ENCODE results near the gene HSCB.
"Not testable (repeated sequence)": the region's sequence is repeated elsewhere in the genome, so short reads cannot be mapped to it uniquely, and the experiment has no call there.

The HSCB gene

GRCh38 chr22:28741785-28742561 is at the start of gene HSCB, which contains the start of gene CHEK2:
Gene HSCB (plus strand): TSS chr22:28742039. CDS start chr22:28742096, 57 bp downstream.
Gene CHEK2 (minus strand): TSS chr22:28741820. CDS start chr22:28734721, 7,099 bp downstream.
- DNase-seq: peak; percentile 98

- DNase-seq: not testable (repeated sequence)
Observed at GRCh38 chr22:28693041-28693760, 48.6 kb upstream of the HSCB start.

- DNase-seq: no peak
Observed at GRCh38 chr22:28702891-28703290, 38.9 kb upstream of the HSCB start.

GRCh38 chr22:28703436-28703835 is 38.4 kb upstream of the HSCB start:
- DNase-seq: no peak

GRCh38 chr22:28706845-28707244 is 35.0 kb upstream of the HSCB start:
- DNase-seq: no peak

- no peak for DNase-seq
Observed at GRCh38 chr22:28710107-28710506, 31.7 kb upstream of the HSCB start.

GRCh38 chr22:28710576-28711191 is 31.2 kb upstream of the HSCB start:
- DNase-seq: no peak

GRCh38 chr22:28711341-28711740 is 30.5 kb upstream of the HSCB start:
- DNase-seq: no peak

- no peak for DNase-seq
Observed at GRCh38 chr22:28711820-28712777, 29.7 kb upstream of the HSCB start.

- DNase-seq: no peak
Observed at GRCh38 chr22:28714043-28714628, 27.7 kb upstream of the HSCB start.

- DNase-seq: no peak
Observed at GRCh38 chr22:28715611-28716010, 26.2 kb upstream of the HSCB start.

- DNase-seq: no peak
Observed at GRCh38 chr22:28716686-28717085, 25.2 kb upstream of the HSCB start.

GRCh38 chr22:28718044-28718443 is 23.8 kb upstream of the HSCB start:
- DNase-seq: no peak

- no peak for DNase-seq
Observed at GRCh38 chr22:28728002-28728401, 13.8 kb upstream of the HSCB start.

- DNase-seq: no peak
Observed at GRCh38 chr22:28728621-28729313, 13.1 kb upstream of the HSCB start.

- no peak for DNase-seq
Observed at GRCh38 chr22:28730179-28730578, 11.7 kb upstream of the HSCB start.

GRCh38 chr22:28734393-28734792 is 7.4 kb upstream of the HSCB start:
- DNase-seq: no peak

GRCh38 chr22:28736301-28737155 is 5.3 kb upstream of the HSCB start:
- peak; percentile 50 for DNase-seq

- DNase-seq: no peak
Observed at GRCh38 chr22:28737701-28738100, 4.1 kb upstream of the HSCB start.

- DNase-seq: not testable (repeated sequence)
Observed at GRCh38 chr22:28738876-28739275, 3.0 kb upstream of the HSCB start.

Measured in NCI-H1436 treated with DMSO at 0.1 percent for 48 hours (cell line).